Activated CD8-positive, alpha-beta memory T cell treated with anti-CD3 and anti-CD28 coated beads, Interleukin-2, amount 50 U/mL, for 24 hours (primary cell): ENCODE results near the gene RHEB.

Source experiments
- DNase-seq: peaks from one replicate; pipeline ENCODE4 v3.0.0-alpha.2; 2020; ENCODE audit errors: extremely low read depth

RHEB gene

DNA sequence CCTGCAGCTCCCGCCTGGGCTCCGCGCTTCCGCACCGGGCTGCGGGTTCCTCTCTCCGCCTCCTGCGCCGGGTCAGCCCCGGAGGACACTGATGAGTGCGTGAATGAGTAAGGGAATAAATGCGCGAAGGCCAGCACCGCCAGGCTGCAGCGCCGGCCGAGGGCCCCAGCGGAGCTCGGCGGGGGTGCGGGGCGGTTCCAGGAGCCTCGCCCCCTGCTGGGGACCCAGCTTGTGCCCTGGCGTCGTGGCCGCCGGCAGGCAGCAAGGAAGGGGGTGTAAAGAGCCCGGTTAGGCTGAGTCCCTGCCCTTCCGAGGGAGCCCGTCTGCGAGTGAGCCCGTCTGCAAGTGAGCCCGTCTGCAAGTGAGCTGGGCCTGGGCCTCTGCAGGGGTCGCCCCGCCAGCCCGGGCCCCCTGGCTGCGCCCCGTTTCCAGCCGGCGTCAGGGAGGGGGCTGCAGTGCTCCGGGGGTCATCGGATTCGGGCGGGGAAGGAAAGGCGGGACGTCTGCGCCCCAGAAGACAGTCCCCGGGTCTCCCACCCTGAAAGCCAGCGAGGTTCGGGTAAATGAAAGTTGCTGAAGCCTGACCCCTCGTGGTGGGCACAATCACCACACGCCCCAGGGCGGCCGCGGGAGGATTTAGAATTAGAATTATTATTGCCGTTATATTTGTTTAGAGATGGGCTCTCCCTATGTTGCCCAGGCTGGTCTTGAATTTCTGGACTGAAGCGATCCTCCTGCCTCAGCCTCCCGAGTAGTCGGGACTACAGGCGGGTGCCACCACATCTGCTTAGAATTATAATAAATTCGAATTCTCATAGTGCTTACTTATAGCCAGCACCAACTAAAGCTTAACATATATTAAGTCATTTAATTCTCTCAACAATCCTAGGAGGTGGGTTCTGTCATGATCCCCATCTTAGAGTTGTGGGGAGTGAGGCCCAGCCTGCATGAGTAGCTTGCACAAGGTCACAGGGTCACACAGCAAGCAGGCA lies 71.1 kb downstream of the RHEB start:
- DNase-seq = peak; percentile 38

GRCh38 chr7:151447901-151448260 lies 71.8 kb downstream of the RHEB start:
- no peak for DNase-seq

DNA sequence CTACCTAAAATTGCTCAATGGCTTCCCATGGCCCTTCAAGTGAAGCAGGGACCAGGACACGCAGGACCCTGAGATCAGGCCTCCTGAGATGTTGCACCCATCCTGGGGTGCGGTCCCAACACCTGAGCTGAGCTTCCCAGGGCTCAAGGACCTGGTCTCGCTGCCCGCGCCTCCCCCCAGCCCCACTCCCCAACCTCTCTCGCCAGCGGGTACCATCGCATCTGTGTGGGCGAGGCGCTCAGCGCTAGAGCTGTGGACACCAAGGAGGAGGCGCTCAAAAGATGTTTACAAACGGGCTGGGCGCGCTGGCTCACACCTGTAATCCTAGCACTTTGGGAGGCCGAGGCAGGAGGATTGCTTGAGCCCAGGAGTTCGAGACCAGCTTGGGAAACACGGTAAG lies 72.4 kb downstream of the RHEB start:
- no peak for DNase-seq

DNA sequence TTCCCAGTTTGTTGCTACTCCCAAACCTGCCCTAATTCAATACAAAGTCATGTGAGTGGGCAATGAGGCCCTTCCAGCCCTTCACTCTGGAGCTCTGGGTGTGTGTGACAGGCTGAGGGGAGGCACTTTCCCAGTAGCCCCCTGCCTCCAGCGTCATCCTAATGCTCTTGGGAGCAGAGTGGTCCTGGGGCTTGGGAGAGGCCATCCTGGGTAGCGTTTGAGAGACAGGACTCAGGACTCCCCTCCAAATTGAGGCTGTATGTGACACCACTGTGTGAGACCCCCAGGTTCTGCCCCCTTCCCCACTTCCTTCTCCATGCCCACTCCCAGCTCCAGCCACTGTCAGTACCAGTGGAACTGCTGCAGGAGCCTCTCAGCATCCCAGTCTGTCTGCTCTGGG lies 73.3 kb downstream of the RHEB start:
- no peak for DNase-seq

- DNase-seq = no peak
These were observed 75.1 kb downstream of the RHEB start for GRCh38 chr7:151444632-151445031.

- DNase-seq = no peak
These were observed 76.8 kb downstream of the RHEB start for GRCh38 chr7:151442776-151443496.

GRCh38 chr7:151440799-151441445 lies 78.8 kb downstream of the RHEB start:
- no peak for DNase-seq

GRCh38 chr7:151439855-151440798 lies 79.6 kb downstream of the RHEB start, which contains the start of gene CRYGN:
Gene CRYGN (minus strand): TSS chr7:151440141. CDS start chr7:151439917, 224 bp downstream.
- DNase-seq = no peak

GRCh38 chr7:151438864-151439601 lies 80.7 kb downstream of the RHEB start:
- no peak for DNase-seq

- DNase-seq = no peak
These were observed 81.7 kb downstream of the RHEB start for GRCh38 chr7:151437866-151438516.

DNA sequence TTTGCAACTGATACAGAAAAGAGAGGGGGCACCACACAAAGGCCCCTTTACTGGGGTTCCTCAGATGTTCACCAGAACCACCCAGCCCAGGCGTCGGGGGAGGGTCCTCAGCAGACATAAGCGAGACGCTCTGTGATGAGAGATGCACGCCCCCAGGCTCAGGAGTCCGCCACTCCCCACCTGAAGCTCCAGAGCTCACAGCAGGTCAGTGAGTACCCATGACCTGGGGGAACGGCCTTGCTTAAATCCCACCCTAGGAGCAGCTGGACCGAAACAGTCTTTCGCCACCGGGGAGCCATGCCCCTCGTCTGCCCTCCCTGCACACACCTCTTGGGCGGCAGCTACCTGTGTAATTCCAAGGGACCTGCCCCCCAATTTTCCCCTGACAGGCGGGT lies 82.5 kb downstream of the RHEB start:
- DNase-seq = no peak

- DNase-seq = no peak
These were observed 83.1 kb downstream of the RHEB start for GRCh38 chr7:151436446-151437158.

- no peak for DNase-seq
These were observed 83.7 kb downstream of the RHEB start for GRCh38 chr7:151435971-151436370.

- DNase-seq = no peak
These were observed 84.4 kb downstream of the RHEB start for GRCh38 chr7:151435103-151435916.

- DNase-seq = no peak
These were observed 85.1 kb downstream of the RHEB start for GRCh38 chr7:151434549-151434948.

- DNase-seq = no peak
These were observed 85.8 kb downstream of the RHEB start for GRCh38 chr7:151433721-151434400.

DNA sequence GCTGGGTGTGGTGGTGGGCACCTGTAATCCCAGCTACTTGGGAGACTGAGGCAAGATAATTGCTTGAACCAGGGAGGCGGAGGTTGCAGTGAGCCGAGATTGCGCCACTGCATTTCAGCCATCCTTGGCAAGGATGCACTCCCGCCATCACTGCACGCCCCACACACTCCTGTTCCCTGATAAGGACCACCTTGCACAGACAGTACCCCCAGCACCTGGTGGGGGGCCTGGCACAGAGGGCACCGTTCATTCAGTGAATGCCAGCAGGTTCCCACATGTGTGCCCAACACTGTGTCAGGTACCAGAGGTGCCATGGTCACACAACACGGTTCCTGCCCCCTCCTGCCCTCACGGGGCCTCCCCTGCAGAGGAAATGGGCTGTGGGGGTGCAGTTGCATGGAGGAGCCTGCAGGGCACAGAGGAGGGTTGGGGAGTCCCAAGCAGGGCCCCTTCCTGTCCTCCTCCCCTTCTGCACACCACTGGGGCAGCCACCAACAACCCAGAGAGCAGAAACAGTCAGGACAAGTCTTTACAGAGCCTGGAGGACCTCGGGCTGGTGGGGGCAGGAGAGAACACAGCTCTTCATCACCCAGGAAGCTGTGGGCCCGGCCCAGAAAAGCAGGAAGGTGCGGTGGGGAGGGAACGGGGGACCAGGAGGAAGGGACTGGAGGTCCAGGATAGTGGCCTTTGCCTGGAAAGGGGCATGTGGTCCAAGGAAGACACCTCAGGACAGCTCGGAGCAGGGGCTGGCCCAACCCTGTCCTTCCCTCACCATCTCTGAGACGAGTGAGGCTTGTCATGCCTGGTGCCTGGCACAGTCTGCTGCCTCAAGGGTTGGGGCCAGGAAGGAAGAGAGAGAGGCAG lies 86.8 kb downstream of the RHEB start:
- no peak for DNase-seq
